MM.1S (cell line): ENCODE data around the gene CLPTM1L.
"Not testable (repeated sequence)": the region's sequence is repeated elsewhere in the genome, so short reads cannot be mapped to it uniquely, and the experiment has no call there.

ENCODE experiments used
- DNase-seq: peaks from one replicate; pipeline ENCODE4 v3.0.0-alpha.2; 2015
- H2AFZ ChIP-seq: fragments of 300-600 bp; sonication (generic); 2 replicates; pipeline ENCODE4 v1.6.0; 2016; ENCODE audit warnings: antibody characterized with exemption, low read length
- H3F3A ChIP-seq: fragments of 300-600 bp; sonication (generic); 2 replicates; pipeline ENCODE4 v1.6.1; 2016; ENCODE audit warnings: mild to moderate bottlenecking, antibody characterized with exemption, low read length, moderate library complexity, mixed read lengths; ENCODE audit not compliant: insufficient read depth
- H3K27ac ChIP-seq: fragments of 300-600 bp; sonication (generic); 2 replicates; pipeline ENCODE4 v1.5.1; 2016; ENCODE audit warnings: mild to moderate bottlenecking, low read length
- H3K27me3 ChIP-seq: fragments of 300-600 bp; sonication (generic); replicated peaks from 2 replicates; pipeline ENCODE4 v1.6.0; 2016; ENCODE audit warnings: low read length; ENCODE audit not compliant: insufficient read depth
- H3K36me3 ChIP-seq: fragments of 300-600 bp; sonication (generic); replicated peaks from 2 replicates; pipeline ENCODE4 v1.6.1; 2016; ENCODE audit warnings: mild to moderate bottlenecking, low read length, mixed read lengths; ENCODE audit not compliant: insufficient read depth
- H3K4me1 ChIP-seq: fragments of 300-600 bp; sonication (generic); 2 replicates; pipeline ENCODE4 v1.6.1; 2016; ENCODE audit warnings: low read length, mixed read lengths
- H3K4me2 ChIP-seq: fragments of 300-600 bp; sonication (generic); 2 replicates; pipeline ENCODE4 v1.6.0; 2016; ENCODE audit warnings: low read depth, low read length
- H3K4me3 ChIP-seq: fragments of 300-600 bp; sonication (generic); 2 replicates; pipeline ENCODE4 v1.5.1; 2016; ENCODE audit warnings: low read length, mixed read lengths
- H3K79me2 ChIP-seq: fragments of 300-600 bp; sonication (generic); 2 replicates; pipeline ENCODE4 v1.6.1; 2016; ENCODE audit warnings: mixed run types, low read length, mixed read lengths
- H3K9ac ChIP-seq: fragments of 300-600 bp; sonication (generic); 2 replicates; pipeline ENCODE4 v1.6.1; 2016; ENCODE audit warnings: low read length, mixed read lengths
- H3K9me2 ChIP-seq: fragments of 300-600 bp; sonication (generic); replicated peaks from 2 replicates; pipeline ENCODE4 v1.6.1; 2016; ENCODE audit warnings: mild to moderate bottlenecking, low read length, mixed read lengths; ENCODE audit not compliant: insufficient read depth
- H3K9me3 ChIP-seq: fragments of 300-600 bp; sonication (generic); replicated peaks from 2 replicates; pipeline ENCODE4 v1.6.1; 2016; ENCODE audit warnings: mild to moderate bottlenecking, low read length, mixed read lengths; ENCODE audit not compliant: insufficient read depth
- H4K20me1 ChIP-seq: fragments of 300-600 bp; sonication (generic); 2 replicates; pipeline ENCODE4 v1.6.1; 2016; ENCODE audit warnings: mild to moderate bottlenecking, low read length, moderate library complexity, mixed read lengths; ENCODE audit not compliant: insufficient read depth
- CTCF ChIP-seq: fragments of 300-600 bp; sonication (generic); IDR thresholded peaks from 2 replicates; pipeline ENCODE4 v1.5.1; 2016; ENCODE audit warnings: antibody characterized with exemption, low read length, mixed read lengths
- EZH2 ChIP-seq: fragments of 300-600 bp; sonication (generic); optimal IDR thresholded peaks from 2 replicates; pipeline ENCODE3; 2017; ENCODE audit warnings: low read depth, mild to moderate bottlenecking, antibody characterized with exemption, low read length, mixed read lengths
- EZH2phosphoT487 ChIP-seq: fragments of 300-600 bp; sonication (generic); IDR thresholded peaks from 2 replicates; pipeline ENCODE4 v1.6.1; 2018; ENCODE audit warnings: antibody characterized with exemption, low read length

CLPTM1L gene

GRCh38 chr5:1329111-1329579, 15.8 kb downstream of the CLPTM1L start:
- H3K79me2 ChIP-seq, result peaks cover 97% of the 10 kb centered on the region
- no peaks in the 10 kb centered on the region for H3K9me2 ChIP-seq
- H3K27me3 ChIP-seq, result no peaks in the 10 kb centered on the region
- H3K9ac ChIP-seq, result no peak overlapping the region
- peaks cover 25% of the 10 kb centered on the region for H4K20me1 ChIP-seq
- H3K4me3 ChIP-seq, result no peak overlapping the region
- H3K27ac ChIP-seq, result peak overlapping the region; percentile 32; the same call in 1 of the 2 replicates
- TF ChIP-seq EZH2, result no peak
- H3K4me1 ChIP-seq, result peaks cover 36% of the 10 kb centered on the region
- peaks cover 56% of the 10 kb centered on the region for H3K36me3 ChIP-seq
- no peak for DNase-seq
- H3K4me2 ChIP-seq, result no peak overlapping the region
- H2AFZ ChIP-seq, result no peak overlapping the region
- H3K9me3 ChIP-seq, result no peaks in the 10 kb centered on the region
- peaks cover 57% of the 10 kb centered on the region for H3F3A ChIP-seq

GRCh38 chr5:1328237-1329110, 16.4 kb downstream of the CLPTM1L start:
- peaks cover 64% of the 10 kb centered on the region for H3F3A ChIP-seq
- not testable (repeated sequence) for H3K4me3 ChIP-seq, H3K4me2 ChIP-seq, H3K9me2 ChIP-seq, H3K9me3 ChIP-seq, H3K9ac ChIP-seq, H3K27me3 ChIP-seq, DNase-seq, H2AFZ ChIP-seq
- H4K20me1 ChIP-seq, result peaks cover 23% of the 10 kb centered on the region
- H3K27ac ChIP-seq, result peak overlapping the region; percentile 32; the same call in 1 of the 2 replicates
- peaks cover 57% of the 10 kb centered on the region for H3K36me3 ChIP-seq
- H3K4me1 ChIP-seq, result peaks cover 43% of the 10 kb centered on the region
- peaks cover 97% of the 10 kb centered on the region for H3K79me2 ChIP-seq

- H3K4me3 ChIP-seq, H3K4me2 ChIP-seq, DNase-seq, H3K27me3 ChIP-seq, H3K9me2 ChIP-seq, H2AFZ ChIP-seq, H3K9ac ChIP-seq, H3K9me3 ChIP-seq: not testable (repeated sequence)
- peak overlapping the region; percentile 25; the same call in 1 of the 2 replicates for H3K27ac ChIP-seq
- H3K4me1 ChIP-seq, result peaks cover 47% of the 10 kb centered on the region
- peaks cover 16% of the 10 kb centered on the region for H4K20me1 ChIP-seq
- H3K36me3 ChIP-seq, result peaks cover 59% of the 10 kb centered on the region
- peaks cover 66% of the 10 kb centered on the region for H3F3A ChIP-seq
- H3K79me2 ChIP-seq, result peaks cover 97% of the 10 kb centered on the region
Measured at GRCh38 chr5:1326901-1327756, 17.8 kb downstream of the CLPTM1L start.

GRCh38 chr5:1326532-1326875, 18.4 kb downstream of the CLPTM1L start:
- peaks cover 48% of the 10 kb centered on the region for H3K4me1 ChIP-seq
- H3K4me3 ChIP-seq, H3K9ac ChIP-seq, H3K27ac ChIP-seq, H3K9me2 ChIP-seq, H3K4me2 ChIP-seq, H2AFZ ChIP-seq, DNase-seq, H3K9me3 ChIP-seq, H3K27me3 ChIP-seq: not testable (repeated sequence)
- peaks cover 97% of the 10 kb centered on the region for H3K79me2 ChIP-seq
- H3K36me3 ChIP-seq, result peaks cover 57% of the 10 kb centered on the region
- H4K20me1 ChIP-seq, result peaks cover 15% of the 10 kb centered on the region
- peaks cover 66% of the 10 kb centered on the region for H3F3A ChIP-seq

- no peak overlapping the region for H2AFZ ChIP-seq
- peaks cover 67% of the 10 kb centered on the region for H3F3A ChIP-seq
- H3K4me2 ChIP-seq, result no peak overlapping the region
- H3K4me1 ChIP-seq, result peaks cover 48% of the 10 kb centered on the region
- H3K36me3 ChIP-seq, result peaks cover 57% of the 10 kb centered on the region
- H3K27me3 ChIP-seq, result no peaks in the 10 kb centered on the region
- H3K9me2 ChIP-seq, result no peaks in the 10 kb centered on the region
- peaks cover 97% of the 10 kb centered on the region for H3K79me2 ChIP-seq
- no peak overlapping the region for H3K27ac ChIP-seq
- TF ChIP-seq CTCF, result no peak
- TF ChIP-seq EZH2phosphoT487, result no peak
- TF ChIP-seq EZH2, result no peak
- H3K9ac ChIP-seq, result no peak overlapping the region
- H3K9me3 ChIP-seq, result no peaks in the 10 kb centered on the region
- H4K20me1 ChIP-seq, result peaks cover 12% of the 10 kb centered on the region
- no peak for DNase-seq
- no peak overlapping the region for H3K4me3 ChIP-seq
Measured at GRCh38 chr5:1325870-1326531, 18.9 kb downstream of the CLPTM1L start.
